DND-41 (cell line): Measurements from ENCODE around the gene MIB1.

Experiments
- EZH2 ChIP-seq: IDR thresholded peaks from 3 replicates; pipeline ENCODE4 v1.6.1; 2012; ENCODE audit warnings: borderline replicate concordance, low read depth, mild to moderate bottlenecking, moderate library complexity, low read length, inconsistent platforms; ENCODE audit not compliant: severe bottlenecking
- TF ChIP-seq, protein P1 (sequence below): IDR thresholded peaks from 2 replicates; pipeline ENCODE4 v1.5.1; 2012; ENCODE audit warnings: borderline replicate concordance, low read length, moderate library complexity, mild to moderate bottlenecking; ENCODE audit not compliant: poor library complexity, severe bottlenecking; ENCODE audit errors: extremely low read depth

- TF ChIP-seq, protein P1, sequence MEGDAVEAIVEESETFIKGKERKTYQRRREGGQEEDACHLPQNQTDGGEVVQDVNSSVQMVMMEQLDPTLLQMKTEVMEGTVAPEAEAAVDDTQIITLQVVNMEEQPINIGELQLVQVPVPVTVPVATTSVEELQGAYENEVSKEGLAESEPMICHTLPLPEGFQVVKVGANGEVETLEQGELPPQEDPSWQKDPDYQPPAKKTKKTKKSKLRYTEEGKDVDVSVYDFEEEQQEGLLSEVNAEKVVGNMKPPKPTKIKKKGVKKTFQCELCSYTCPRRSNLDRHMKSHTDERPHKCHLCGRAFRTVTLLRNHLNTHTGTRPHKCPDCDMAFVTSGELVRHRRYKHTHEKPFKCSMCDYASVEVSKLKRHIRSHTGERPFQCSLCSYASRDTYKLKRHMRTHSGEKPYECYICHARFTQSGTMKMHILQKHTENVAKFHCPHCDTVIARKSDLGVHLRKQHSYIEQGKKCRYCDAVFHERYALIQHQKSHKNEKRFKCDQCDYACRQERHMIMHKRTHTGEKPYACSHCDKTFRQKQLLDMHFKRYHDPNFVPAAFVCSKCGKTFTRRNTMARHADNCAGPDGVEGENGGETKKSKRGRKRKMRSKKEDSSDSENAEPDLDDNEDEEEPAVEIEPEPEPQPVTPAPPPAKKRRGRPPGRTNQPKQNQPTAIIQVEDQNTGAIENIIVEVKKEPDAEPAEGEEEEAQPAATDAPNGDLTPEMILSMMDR, result no peak
- no peak for TF ChIP-seq EZH2
Observed at GRCh38 chr18:21904856-21905255, 164.3 kb downstream of the MIB1 start.
